Tongue (tissue), 2 donors: ENCODE data around the gene IP6K3. TPM values are rescaled to one million over a fixed set of nuclear protein-coding genes. Genes with fewer than 3 reads are reported as not detected.

ENCODE experiments used
- DNase-seq: peaks from one replicate; pipeline ENCODE4 v3.0.0-alpha.2; 2015
- total RNA-seq: library from RNA; depleted of rRNA; stranded (reverse); fragments of >200 nt; gene quantifications from one replicate; pipeline ENCODE4 v1.2.3, GENCODE V29; 2014

The IP6K3 gene
- total RNA-seq, 1 donor from 2014 or later, result 41.4 TPM

GRCh38 chr6:33740204-33740608 is 6.5 kb downstream of the IP6K3 start:
- no peak for DNase-seq

GRCh38 chr6:33739571-33739970 is 7.1 kb downstream of the IP6K3 start:
- no peak for DNase-seq

DNA sequence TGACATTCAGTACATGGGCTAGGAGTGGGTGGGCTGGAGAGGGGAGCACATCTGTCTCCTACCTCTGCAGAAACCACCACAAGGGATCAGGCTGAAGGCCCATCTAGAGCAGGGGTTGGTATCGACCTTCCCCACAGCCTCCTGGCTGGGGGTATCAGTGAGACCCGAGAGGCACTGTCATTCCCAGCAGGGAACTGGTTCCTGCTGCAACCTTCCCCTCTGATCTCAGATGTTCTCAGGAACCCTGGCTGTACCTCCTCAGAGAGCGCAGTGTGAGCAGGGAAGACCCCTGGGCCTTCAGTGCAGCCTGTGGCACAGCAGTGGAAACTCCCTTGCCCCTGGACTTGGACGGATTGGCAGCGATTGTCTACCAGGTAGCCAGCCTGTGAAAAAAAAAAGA is 7.8 kb downstream of the IP6K3 start:
- DNase-seq, result no peak

- no peak for DNase-seq
These were observed 8.6 kb downstream of the IP6K3 start for GRCh38 chr6:33738153-33738552.

- DNase-seq, result no peak
These were observed 9.3 kb downstream of the IP6K3 start for GRCh38 chr6:33737267-33738026.

DNA sequence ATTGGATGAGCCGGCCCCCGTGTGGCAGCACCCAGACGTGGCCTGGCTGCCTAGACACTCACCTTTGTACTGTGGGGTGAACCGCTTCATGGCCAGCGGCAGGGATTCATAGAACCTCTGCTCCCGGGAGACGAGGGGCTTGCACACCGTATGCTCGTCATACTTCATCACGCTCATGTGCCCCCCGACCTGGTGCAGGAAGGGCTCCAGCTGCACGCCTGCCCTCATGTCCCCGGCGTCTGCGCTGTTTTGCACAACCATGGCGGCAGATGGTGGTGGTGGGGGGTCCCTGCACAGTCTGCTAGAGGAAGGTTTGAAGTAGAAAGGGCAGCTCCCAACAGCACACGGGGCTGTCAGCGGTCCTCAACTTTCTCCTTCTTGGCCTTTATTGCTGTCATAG is 11.5 kb downstream of the IP6K3 start:
- no peak for DNase-seq

DNA sequence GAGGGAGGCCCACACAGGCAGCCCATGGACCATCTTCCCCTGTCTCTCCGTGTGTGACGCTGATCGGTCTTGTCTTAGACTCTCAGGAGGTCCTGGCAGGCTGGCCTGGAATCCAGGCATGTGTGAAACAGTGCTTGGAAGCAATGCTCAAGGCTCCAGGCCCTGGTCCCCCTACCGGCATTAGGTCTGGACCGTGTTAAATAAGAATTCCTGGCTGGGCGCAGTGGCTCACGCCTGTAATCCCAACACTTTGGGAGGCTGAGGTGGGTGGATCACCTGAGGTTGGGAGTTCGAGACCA is 13.0 kb downstream of the IP6K3 start:
- no peak for DNase-seq

- no peak for DNase-seq
These were observed 13.6 kb downstream of the IP6K3 start for GRCh38 chr6:33732817-33733708.

- no peak for DNase-seq
These were observed 14.3 kb downstream of the IP6K3 start for GRCh38 chr6:33732385-33732784.

DNA sequence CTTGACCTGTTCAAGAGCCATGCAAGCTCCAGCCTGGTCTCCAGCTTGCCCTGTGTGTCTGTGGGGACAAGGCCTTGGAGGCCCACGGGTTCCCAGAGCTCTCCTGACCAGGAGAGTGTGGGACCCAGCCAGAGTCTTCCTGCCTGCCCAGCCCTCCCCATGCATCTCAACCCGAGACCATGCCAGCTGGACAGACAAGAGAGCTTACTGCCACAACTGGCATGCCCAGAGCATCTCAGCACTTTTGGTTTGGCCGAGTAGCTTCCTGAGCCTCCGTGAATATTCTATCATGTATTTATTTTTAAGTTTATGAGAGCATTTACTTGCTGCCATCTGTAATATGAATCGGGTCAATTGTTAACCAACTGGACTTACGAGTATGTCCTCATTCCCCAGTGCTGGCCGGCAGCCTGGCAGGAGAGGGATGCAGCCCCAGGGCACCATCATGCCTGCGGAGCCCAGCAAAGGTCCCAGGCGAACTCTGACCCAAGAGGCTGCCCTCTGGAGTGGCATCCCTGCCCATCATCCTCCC is 14.9 kb downstream of the IP6K3 start:
- DNase-seq, result no peak

- DNase-seq, result no peak
These were observed 15.7 kb downstream of the IP6K3 start for GRCh38 chr6:33731035-33731434.

- DNase-seq, result no peak
These were observed 16.1 kb downstream of the IP6K3 start for GRCh38 chr6:33730611-33731010.

DNA sequence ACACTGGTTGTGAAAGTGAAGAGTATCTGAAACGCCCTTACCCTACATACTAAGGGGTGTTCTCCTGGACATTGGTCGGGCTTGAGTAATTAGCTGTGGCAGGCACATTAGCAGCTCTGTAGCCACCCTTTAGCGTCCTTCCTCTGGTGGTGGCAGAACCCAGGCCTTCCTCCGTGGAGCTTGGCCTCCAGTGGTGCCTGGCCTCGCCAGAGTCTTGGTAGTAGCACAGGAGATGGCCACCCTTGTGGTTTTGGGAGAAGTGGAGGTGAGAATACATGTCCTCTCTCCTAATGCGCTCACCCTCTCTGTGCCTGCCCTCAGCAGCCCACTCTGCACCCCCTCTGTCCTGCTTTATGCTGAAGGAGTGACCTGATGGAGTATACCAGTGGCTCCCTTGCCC is 17.6 kb downstream of the IP6K3 start:
- DNase-seq, result no peak

DNA sequence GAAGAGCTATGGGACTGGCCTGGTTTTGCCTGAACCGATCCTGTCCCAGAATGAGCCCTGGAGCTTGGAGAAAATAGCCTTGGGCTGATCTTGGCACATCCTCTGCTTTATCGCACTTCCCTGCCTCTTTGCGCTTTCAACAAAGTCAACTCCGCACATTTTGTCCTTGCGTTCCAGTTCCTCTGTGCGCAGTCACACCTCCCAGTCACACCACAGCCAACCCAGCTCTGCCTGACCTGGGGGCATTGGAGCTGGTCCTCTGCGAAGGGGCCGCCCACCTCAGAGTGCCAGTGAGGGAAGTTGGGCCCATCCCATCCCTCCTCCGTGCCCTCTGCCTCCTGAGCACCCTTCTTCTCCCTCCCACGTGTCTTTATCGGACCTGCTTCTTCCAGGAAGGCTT is 18.3 kb downstream of the IP6K3 start:
- no peak for DNase-seq

GRCh38 chr6:33727932-33728331 is 18.8 kb downstream of the IP6K3 start:
- DNase-seq, result no peak

DNA sequence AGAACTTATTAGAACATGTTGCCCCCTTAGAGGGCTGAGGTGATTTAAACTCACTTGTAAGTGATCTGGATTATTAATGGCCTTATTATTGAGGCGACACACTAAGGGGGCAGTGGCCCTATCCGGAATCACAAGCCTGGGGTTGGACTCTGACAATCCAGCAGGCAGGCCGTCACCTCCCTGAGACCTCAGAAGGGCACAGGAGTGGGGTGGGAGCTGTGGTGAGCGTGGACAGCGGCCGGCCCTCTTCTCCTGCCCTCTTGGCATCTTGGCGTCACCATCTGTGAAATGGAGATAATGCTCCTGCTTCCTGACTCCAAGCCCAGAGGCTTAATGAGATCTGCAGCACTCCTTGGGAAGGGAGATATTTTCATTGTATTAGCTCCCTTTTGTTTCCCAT is 19.6 kb downstream of the IP6K3 start:
- DNase-seq, result no peak

DNA sequence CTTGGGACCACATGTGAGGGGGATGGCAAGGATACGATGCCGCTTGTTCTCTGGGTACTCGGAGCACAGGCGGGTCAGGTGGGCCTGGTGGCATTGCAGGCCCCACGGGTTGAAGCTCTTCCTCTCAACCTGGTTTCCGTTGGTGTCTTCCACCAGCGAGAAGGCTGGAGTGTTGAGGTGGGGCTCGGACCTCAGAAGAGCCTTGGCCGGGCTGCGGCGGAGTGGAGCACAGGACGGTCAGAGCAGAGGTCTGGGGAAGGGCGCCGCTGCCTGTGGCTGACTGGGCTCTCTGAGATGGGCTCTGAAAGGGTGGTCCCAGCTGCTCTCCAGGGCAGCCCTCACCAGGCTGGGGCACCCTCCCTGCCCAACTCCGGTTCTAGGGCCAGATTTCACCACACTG is 20.0 kb downstream of the IP6K3 start:
- no peak for DNase-seq

DNA sequence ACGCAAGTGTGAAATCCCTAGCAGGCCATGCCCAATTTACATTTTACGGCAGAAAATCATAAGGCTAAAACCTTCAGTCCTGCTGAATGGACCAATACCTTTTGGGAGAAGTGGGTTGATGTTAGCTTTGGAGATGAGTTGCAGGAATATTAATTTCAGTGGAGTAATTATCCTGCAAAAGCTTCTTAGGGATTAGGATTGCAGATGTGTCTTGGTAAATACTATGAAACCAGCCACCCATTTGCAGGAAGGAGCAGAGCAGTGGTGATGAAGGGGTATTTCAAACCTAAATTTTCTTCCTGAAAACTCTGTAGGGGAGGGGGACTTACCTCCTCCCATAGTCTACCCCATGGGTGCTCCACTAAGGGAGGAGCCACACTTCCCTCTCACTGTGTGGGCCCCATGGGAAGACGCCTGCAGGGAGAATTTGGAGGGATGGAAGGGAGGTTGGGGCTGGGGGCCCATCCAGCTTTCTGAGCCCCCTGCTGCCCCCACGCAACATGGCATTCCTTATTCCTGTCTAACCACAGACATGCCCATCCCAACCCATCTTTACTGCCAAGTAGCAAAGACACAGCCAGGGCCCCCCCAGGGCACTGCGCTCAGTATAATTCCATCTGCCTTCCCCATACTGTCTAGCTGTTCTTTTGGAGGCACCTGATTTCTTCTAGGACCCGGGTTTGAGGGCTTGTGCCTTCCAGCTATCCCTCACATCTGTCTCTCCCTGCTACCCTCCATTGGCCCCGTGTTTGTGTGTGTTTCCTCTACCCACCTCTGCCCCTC is 20.6 kb downstream of the IP6K3 start:
- DNase-seq, result no peak

- no peak for DNase-seq
These were observed 21.5 kb downstream of the IP6K3 start for GRCh38 chr6:33725222-33725621.

GRCh38 chr6:33724102-33725023 is 22.3 kb downstream of the IP6K3 start:
- DNase-seq, result no peak

DNA sequence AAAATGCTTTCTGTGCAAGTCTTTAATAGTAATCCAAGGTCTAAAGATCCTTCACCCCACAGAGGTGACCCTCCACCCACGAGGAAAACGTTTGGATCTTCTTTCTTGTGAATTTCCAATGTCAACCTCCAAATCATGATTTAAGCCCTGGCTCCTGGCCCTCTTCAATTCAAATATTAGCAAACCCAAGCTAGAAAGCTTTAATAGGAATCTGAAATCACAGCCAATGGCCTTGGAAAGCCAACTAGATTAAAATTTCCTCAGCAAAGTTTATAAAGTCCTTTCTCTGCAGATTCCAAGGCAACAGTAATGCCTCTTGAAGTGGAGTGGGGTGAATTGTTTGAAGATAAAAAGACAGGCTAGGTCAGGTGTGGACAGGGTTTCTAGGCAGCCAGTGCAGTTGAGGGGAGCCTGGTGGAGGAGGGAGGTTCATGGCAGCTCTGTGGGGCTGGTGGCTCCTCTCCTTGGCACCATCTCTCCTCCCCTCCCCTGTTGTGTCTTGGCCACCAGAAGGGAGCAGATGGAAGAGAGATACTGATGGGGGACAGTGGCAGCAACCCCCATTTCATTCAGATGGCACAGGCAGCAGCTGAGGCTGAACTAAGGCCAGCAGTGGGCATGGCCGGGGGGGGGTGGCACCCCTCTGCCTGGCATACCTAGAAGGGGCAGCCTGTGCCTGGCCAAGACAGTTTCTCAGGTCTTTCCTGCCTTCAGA is 23.2 kb downstream of the IP6K3 start:
- DNase-seq, result no peak
